C4-2B (cell line): ENCODE results near the gene PODNL1.

Experiments
- ZFX ChIP-seq: fragments of 450-650 bp; IDR thresholded peaks from 2 replicates; pipeline ENCODE4 v1.6.1; 2017
- TF ChIP-seq, protein P1 (sequence below): fragments of 450-650 bp; conservative IDR thresholded peaks from 2 replicates; pipeline ENCODE4 v1.5.1; 2017; ENCODE audit warnings: mild to moderate bottlenecking

DNA sequence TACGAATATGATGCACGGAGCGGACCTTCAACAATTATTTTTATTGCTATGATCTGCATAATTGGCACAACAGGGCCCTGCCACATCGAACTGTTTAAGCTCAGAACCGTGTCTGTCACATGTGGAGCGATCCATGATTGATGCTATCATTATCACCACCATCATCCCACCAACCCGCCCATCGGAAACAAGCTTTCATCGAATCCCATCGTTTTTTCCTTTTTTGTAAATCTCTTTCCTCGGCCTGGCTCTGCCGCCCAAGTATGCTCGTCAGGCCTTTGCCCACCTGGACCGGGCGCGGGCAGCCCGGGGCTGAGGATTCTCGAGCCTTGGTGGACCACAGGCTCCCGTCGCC lies 13.6 kb upstream of the PODNL1 start:
- TF ChIP-seq, protein P1, sequence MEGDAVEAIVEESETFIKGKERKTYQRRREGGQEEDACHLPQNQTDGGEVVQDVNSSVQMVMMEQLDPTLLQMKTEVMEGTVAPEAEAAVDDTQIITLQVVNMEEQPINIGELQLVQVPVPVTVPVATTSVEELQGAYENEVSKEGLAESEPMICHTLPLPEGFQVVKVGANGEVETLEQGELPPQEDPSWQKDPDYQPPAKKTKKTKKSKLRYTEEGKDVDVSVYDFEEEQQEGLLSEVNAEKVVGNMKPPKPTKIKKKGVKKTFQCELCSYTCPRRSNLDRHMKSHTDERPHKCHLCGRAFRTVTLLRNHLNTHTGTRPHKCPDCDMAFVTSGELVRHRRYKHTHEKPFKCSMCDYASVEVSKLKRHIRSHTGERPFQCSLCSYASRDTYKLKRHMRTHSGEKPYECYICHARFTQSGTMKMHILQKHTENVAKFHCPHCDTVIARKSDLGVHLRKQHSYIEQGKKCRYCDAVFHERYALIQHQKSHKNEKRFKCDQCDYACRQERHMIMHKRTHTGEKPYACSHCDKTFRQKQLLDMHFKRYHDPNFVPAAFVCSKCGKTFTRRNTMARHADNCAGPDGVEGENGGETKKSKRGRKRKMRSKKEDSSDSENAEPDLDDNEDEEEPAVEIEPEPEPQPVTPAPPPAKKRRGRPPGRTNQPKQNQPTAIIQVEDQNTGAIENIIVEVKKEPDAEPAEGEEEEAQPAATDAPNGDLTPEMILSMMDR = no peak
- TF ChIP-seq ZFX = no peak
